Activated CD4-positive, alpha-beta T cell treated with anti-CD3 and anti-CD28 coated beads for 36 hours (primary cell): ENCODE measurements around the gene FAM209A. TPM values are rescaled to one million over a fixed set of nuclear protein-coding genes. Genes with fewer than 3 reads are reported as not detected.
"Not testable (repeated sequence)": the region's sequence is repeated elsewhere in the genome, so short reads cannot be mapped to it uniquely, and the experiment has no call there.

Experiments
- ATAC-seq: fragments of 200-7000 bp; cut with Tn5 transposase; one replicate; pipeline ENCODE4 v1.10.0; 2021; ENCODE audit warnings: mild to moderate bottlenecking, moderate library complexity
- CTCF ChIA-PET: fragments of 350-600 bp; sonication (Branson Sonifier 250); formaldehyde crosslinking; loops from one replicate; lab custom pipeline; 2021; ENCODE audit warnings: antibody characterized with exemption; lab: Charles Lee
- POLR2A ChIA-PET: fragments of 350-600 bp; sonication (Branson Sonifier 250); formaldehyde crosslinking; loops from one replicate; lab custom pipeline; 2021; ENCODE audit warnings: antibody characterized with exemption, inconsistent platforms; lab: Charles Lee
- DNase-seq: peaks from one replicate; pipeline ENCODE4 v3.0.0-alpha.2; 2020
- H3K27ac Mint-ChIP-seq: one replicate; pipeline ENCODE4 v1.8.0; 2021; ENCODE audit warnings: mixed read lengths
- H3K27me3 Mint-ChIP-seq: one replicate; pipeline ENCODE4 v1.8.0; 2021; ENCODE audit warnings: mixed read lengths
- H3K36me3 Mint-ChIP-seq: one replicate; pipeline ENCODE4 v1.8.0; 2021; ENCODE audit warnings: low read depth, mixed read lengths
- H3K4me1 Mint-ChIP-seq: one replicate; pipeline ENCODE4 v1.8.0; 2021; ENCODE audit warnings: mixed read lengths
- H3K4me3 Mint-ChIP-seq: one replicate; pipeline ENCODE4 v1.8.0; 2021; ENCODE audit warnings: mild to moderate bottlenecking, moderate library complexity, mixed read lengths
- H3K9me3 Mint-ChIP-seq: one replicate; pipeline ENCODE4 v1.8.0; 2021; ENCODE audit warnings: low read depth, mixed read lengths
- intact Hi-C, 2 experiments: fragments of 100-400 bp; cut with DNase I in 1 of 2; cut with micrococcal nuclease in 1 of 2; formaldehyde crosslinking; loops; one replicate each; pipeline versions ENCODE4 v1.14.2 to v1.15.1; 2022 to 2024; cut with DNase I, micrococcal nuclease
- total RNA-seq, 2 experiments: library from RNA; stranded (reverse); gene quantifications; one replicate each; pipeline ENCODE4 v1.2.3, GENCODE V29; 2021

The FAM209A gene, protein sequence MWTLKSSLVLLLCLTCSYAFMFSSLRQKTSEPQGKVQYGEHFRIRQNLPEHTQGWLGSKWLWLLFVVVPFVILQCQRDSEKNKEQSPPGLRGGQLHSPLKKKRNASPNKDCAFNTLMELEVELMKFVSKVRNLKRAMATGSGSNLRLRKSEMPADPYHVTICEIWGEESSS
- 1 to 10 TPM in 1 of 2 experiments, under 1 TPM in 1; 0.73 to 1.1 TPM for total RNA-seq

DNA sequence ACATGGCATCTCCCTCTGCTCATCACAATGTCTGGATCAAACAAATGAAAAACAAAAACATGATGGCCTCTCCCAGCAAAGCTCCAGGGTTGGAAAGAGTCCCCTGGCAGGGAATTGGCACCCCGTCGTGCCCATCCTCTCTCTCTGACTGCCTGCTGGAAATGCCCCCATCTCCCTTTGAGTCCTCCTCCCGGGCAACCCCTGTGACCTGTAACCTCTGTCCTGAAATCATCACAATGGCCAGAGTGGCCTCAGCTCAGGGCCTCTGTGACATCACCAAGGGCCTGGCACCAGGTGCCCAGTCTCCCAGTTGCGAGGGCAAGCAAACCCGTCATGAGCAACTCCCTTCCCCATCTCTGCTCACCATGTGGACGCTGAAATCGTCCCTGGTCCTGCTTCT lies at the start of gene FAM209A:
FAM209A (plus strand) TSS at position 301 of the 400 bp plus-strand sequence; CDS start at position 366, 65 bp downstream.
- H3K4me1 Mint-ChIP-seq, DNase-seq, H3K27me3 Mint-ChIP-seq, intact Hi-C loops, POLR2A ChIA-PET, ATAC-seq, H3K4me3 Mint-ChIP-seq, H3K27ac Mint-ChIP-seq, CTCF ChIA-PET, H3K9me3 Mint-ChIP-seq: not testable (repeated sequence)
- peaks cover 23% of the 10 kb centered on the region for H3K36me3 Mint-ChIP-seq

DNA sequence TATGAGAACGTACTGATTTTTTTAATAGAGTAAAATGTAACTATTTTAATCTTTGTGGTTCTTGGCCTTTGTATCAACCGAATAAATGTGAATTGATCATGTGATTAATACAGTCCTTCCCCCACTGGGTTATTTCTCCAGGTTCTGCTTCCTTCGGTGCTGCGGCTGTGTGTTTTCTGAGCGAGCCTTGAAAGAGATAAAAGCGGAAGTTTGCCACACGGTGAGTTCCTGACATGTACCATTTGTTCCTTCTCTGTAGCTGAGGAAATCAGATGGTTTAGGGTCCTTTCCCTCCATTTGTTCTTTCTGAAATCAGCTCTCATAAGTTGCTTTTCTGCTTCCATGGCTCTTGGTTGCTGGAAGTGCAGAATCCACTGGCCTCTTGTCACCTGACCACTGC lies 40.6 kb upstream of the FAM209A start:
- H3K9me3 Mint-ChIP-seq: no peaks in the 10 kb centered on the region
- CTCF ChIA-PET: no interaction called here
- intact Hi-C loops: no loop called here
- ATAC-seq: no peak
- no peaks in the 10 kb centered on the region for H3K27me3 Mint-ChIP-seq
- peaks cover 28% of the 10 kb centered on the region for H3K4me1 Mint-ChIP-seq
- peaks cover 66% of the 10 kb centered on the region for H3K36me3 Mint-ChIP-seq
- DNase-seq: no peak
- H3K27ac Mint-ChIP-seq: peak overlapping the region; percentile 75
- H3K4me3 Mint-ChIP-seq: peak overlapping the region; percentile 15
- POLR2A ChIA-PET: no interaction called here

DNA sequence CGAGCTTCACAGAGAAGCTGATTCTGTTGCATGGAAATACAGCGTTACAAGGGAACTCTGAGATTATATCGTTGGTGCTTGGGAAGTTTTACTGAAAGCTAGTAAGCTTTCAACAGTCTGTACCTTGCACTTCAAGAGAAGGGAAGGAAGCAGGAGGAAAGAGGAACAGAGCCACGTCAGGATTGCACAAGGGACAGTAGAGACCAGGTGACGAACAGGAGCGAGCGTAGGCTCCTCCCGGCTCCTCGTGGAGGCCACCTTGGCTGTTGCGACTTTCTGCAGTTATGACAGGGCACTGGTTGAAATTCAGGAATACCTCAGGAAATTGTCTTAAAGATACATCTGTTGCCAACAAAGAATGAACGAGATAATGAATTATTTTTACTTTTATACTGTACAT lies 37.3 kb upstream of the FAM209A start:
- Mint-ChIP-seq H3K9me3 (no peaks in the 10 kb centered on the region), H3K36me3 (peaks cover 61% of the 10 kb centered on the region), H3K4me1 (peaks cover 26% of the 10 kb centered on the region), H3K27ac (no peak overlapping the region), H3K4me3 (no peak overlapping the region), H3K27me3 (no peaks in the 10 kb centered on the region)
- ChIA-PET CTCF (interaction anchor here (0.6 kb wide), 1 partner anchor 16 kb away, joined by 3 read pairs; no protein-coding TSS in a partner anchor), POLR2A (no interaction called here)
- intact Hi-C loops: no loop called here
- DNase-seq: no peak
- no peak for ATAC-seq

DNA sequence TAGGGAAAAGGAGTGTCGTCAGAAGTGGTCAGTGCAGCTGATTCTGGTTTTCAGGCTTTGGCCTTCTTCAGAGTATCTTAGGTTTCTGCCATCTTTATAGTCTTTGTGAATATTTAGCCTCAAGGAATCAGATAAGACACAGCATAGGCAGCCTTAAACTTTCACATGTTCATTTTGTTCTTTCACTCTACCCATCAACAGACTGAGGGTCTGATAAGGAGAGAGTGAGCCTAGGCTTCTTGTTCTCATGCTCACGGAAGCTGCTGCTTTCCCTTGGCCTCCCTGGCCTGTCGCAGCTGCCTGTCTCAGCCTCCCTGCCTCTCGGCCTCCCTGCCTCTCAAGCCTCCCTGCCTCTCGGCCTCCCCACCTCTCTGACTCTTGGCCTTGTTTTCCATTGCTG lies 36.0 kb upstream of the FAM209A start:
- H3K4me1 Mint-ChIP-seq: peaks cover 16% of the 10 kb centered on the region
- no peaks in the 10 kb centered on the region for H3K9me3 Mint-ChIP-seq
- POLR2A ChIA-PET: no interaction called here
- intact Hi-C loops: no loop called here
- H3K36me3 Mint-ChIP-seq: peaks cover 58% of the 10 kb centered on the region
- H3K4me3 Mint-ChIP-seq: no peak overlapping the region
- CTCF ChIA-PET: no interaction called here
- no peaks in the 10 kb centered on the region for H3K27me3 Mint-ChIP-seq
- no peak overlapping the region for H3K27ac Mint-ChIP-seq
- ATAC-seq (no peak), DNase-seq (no peak)

DNA sequence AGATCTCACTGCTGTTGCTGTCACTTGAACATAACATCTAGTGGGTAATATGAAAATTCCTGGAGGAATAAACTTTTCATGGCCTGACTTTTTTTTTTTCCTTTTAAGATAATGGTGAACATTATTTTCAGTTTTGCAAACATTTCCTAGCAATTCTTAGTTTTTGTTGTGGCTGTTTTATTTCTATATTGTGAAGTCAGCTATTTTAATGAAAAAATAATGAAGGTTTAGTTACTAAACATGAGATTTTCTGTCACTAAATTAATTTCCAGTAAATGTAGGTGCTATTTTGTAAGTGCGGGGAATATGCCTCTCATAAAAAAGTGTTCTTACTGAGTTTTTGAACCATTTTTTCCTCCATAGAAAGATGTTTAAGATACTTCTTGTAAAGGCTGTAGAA lies 23.4 kb upstream of the FAM209A start:
- no peak for ATAC-seq
- peaks cover 22% of the 10 kb centered on the region for H3K36me3 Mint-ChIP-seq
- ChIA-PET CTCF (interaction anchor here (0.6 to 0.7 kb wide), 3 partner anchors 41 to 264 kb away, joined by 3 to 9 read pairs (median 3); no protein-coding TSS in a partner anchor), POLR2A (no interaction called here)
- no peaks in the 10 kb centered on the region for H3K9me3 Mint-ChIP-seq
- H3K27me3 Mint-ChIP-seq: no peaks in the 10 kb centered on the region
- no peak for DNase-seq
- H3K4me1 Mint-ChIP-seq: peaks cover 19% of the 10 kb centered on the region
- no peak overlapping the region for H3K27ac Mint-ChIP-seq
- H3K4me3 Mint-ChIP-seq: no peak overlapping the region
- intact Hi-C loops: no loop called here

DNA sequence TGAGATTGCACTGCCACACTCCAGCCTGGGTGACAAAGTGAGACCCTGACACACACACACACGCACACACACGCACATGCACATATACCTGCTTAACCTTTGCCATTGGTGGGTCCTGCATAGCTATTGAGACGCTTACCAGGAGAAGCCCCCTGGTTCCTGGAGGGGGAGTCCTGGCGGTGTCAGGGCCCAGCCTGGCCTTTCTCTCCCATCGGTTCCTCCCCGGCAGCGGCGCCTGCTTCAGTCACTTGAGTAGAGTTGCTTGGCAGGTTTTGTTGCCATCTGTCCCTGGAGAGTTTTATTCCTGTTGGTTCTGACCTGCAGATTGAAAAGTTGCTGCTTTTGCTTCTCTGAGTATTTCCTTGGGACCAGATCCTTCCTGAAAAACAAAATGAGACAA lies 20.6 kb upstream of the FAM209A start:
- ATAC-seq (no peak), DNase-seq (no peak)
- intact Hi-C loops: loop anchor here in 1 of 2 experiments (1.0 kb wide), 1 partner anchor 105 kb away; no protein-coding TSS in a partner anchor
- Mint-ChIP-seq H3K9me3 (no peaks in the 10 kb centered on the region), H3K4me1 (peaks cover 21% of the 10 kb centered on the region), H3K4me3 (no peak overlapping the region), H3K27ac (peak overlapping the region; percentile 12), H3K27me3 (no peaks in the 10 kb centered on the region), H3K36me3 (peaks cover 8% of the 10 kb centered on the region)
- POLR2A ChIA-PET: no interaction called here
- CTCF ChIA-PET: interaction anchor here (0.6 to 2.1 kb wide), 5 partner anchors 10 to 46 kb away, joined by 3 to 8 read pairs (median 5); no protein-coding TSS in a partner anchor

DNA sequence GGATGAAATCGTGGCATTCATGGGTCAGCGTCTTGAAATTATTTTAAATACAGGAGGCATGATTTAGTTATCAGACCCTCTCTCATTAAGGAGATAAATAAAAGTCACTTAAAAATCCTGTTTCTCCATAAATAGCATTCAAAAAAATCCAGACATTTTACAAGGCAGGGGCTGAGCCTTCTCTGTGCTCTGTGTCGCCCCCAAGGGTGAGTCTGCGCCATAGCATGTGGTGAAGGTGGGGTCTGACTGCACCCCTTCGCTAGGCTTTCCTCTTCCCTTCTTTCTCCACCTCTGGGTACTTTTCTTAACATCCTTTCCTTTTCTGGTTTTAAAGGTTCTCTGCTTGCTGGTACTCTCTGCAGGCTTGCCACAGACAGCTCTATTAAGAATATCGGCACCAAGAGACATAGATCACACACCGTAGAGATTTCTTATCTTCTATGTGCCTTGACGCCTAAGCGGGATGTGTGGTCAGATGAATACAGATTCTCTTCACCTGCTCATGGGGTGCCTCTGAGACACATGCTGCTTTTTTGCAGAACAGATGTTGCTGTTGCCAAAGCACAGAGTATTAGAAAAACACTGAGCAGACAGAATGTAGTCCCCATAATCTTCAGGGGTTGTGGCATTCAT lies 20.1 kb upstream of the FAM209A start:
- Mint-ChIP-seq H3K27me3 (no peaks in the 10 kb centered on the region), H3K27ac (peak overlapping the region; percentile 12), H3K9me3 (no peaks in the 10 kb centered on the region), H3K36me3 (peaks cover 8% of the 10 kb centered on the region), H3K4me3 (no peak overlapping the region), H3K4me1 (peaks cover 24% of the 10 kb centered on the region)
- ChIA-PET POLR2A (no interaction called here), CTCF (interaction anchor here (0.7 to 1.6 kb wide), 3 partner anchors 10 to 93 kb away, joined by 3 to 5 read pairs (median 4); no protein-coding TSS in a partner anchor)
- ATAC-seq (peak; percentile 95), DNase-seq (peak; percentile 56)
- intact Hi-C loops: loop anchor here in 1 of 2 experiments (1.0 kb wide), 1 partner anchor 105 kb away; no protein-coding TSS in a partner anchor

DNA sequence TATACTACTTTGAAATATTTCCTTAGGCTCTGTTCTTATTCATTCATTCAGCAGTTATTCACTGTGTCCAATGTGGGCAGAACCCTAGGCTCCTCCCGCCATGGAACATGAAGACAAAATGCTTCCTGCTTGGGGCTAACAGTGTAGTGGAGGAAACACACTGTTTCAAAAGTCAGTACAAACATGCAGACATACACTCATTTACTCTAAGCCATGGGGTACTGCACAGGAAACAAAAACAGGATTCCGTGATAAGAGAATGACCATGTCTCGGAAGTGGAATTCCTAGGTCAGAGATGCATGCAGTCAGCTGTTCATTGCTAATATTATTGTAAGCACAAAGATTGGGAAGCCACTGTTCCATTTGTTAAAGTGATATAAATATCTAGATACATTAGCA lies 18.4 kb upstream of the FAM209A start:
- H3K27me3 Mint-ChIP-seq: no peaks in the 10 kb centered on the region
- peaks cover 4% of the 10 kb centered on the region for H3K36me3 Mint-ChIP-seq
- ChIA-PET POLR2A (no interaction called here), CTCF (interaction anchor here (1.0 to 1.6 kb wide), 2 partner anchors 9 to 44 kb away, joined by 4 read pairs; no protein-coding TSS in a partner anchor)
- ATAC-seq (no peak), DNase-seq (no peak)
- H3K9me3 Mint-ChIP-seq: no peaks in the 10 kb centered on the region
- peaks cover 24% of the 10 kb centered on the region for H3K4me1 Mint-ChIP-seq
- no peak overlapping the region for H3K27ac Mint-ChIP-seq
- intact Hi-C loops: no loop called here
- no peak overlapping the region for H3K4me3 Mint-ChIP-seq

DNA sequence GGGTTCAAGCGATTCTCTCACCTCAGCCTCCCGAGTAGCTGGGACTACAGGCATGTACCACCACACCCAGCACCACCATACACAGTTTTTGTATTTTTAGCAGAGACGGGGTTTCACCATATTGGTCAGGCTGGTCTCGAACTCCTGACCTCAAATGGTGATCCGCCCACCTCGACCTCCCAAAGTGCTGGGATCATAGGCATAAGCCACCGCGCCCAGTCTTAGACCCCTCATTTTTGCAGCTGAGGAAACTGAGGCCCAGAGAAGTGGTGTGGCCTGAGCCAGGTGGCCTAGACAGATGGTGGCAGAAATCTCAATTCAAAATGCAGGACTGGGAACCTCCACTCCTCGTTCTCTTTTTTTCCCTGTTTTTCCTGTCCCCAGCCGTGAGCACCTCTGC lies 12.6 kb upstream of the FAM209A start:
- H3K27ac Mint-ChIP-seq: no peak overlapping the region
- peaks cover 4% of the 10 kb centered on the region for H3K4me1 Mint-ChIP-seq
- DNase-seq: no peak
- H3K36me3 Mint-ChIP-seq: peaks cover 27% of the 10 kb centered on the region
- no peaks in the 10 kb centered on the region for H3K9me3 Mint-ChIP-seq
- intact Hi-C loops: no loop called here
- H3K4me3 Mint-ChIP-seq: no peak overlapping the region
- ChIA-PET CTCF (interaction anchor here (0.6 kb wide), 1 partner anchor 382 kb away, joined by 3 read pairs; no protein-coding TSS in a partner anchor), POLR2A (no interaction called here)
- no peaks in the 10 kb centered on the region for H3K27me3 Mint-ChIP-seq
- ATAC-seq: no peak

DNA sequence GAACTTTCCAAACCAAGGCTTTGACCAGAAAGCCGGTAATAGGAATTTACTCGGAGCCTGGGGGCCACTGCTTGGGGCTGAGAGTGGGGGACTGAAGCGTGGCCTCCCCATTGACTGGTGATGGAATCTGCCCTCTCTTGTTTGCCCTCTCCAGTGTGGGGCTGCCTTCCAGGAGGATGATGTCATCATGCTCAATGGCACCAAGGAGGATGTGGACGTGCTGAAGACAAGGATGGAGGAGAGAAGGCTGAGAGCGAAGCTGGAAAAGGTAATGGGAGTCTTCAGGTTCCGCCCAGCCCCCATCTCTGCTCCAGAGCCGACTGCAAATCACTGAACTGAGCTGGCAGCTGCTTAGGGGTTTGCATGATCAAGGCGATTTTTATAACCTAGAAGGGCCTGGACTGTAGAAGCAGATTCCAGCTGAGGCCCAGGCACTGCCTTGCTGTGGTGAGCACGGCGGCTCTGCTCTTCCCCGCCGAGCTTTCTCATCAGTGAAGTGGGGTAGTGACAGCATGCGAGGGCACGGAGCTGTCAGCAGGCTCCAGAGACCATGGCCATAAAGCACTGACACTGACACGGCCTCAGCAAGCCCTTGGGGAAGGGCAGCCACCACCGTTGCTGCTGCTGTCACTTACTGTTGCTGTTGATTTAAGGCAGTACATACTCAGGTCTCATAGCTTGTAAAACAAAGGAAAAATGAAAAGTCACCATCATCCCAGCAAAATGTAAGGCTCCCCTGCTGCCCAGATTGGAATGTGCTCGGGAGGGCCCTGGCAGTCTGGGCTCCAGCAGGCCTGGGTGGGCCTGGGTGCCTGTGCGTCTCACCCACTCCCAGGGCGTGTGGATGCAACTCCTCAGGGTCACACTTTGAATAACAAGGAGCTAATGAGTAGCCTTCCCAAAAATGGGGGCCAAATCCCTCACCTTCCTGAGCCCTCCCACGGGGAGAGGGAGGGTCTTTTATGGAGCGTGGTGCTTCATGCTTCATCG lies 11.1 kb upstream of the FAM209A start:
- no peak for ATAC-seq
- H3K27me3 Mint-ChIP-seq: no peaks in the 10 kb centered on the region
- H3K36me3 Mint-ChIP-seq: peaks cover 42% of the 10 kb centered on the region
- H3K9me3 Mint-ChIP-seq: no peaks in the 10 kb centered on the region
- CTCF ChIA-PET: interaction anchor here (0.6 to 2.3 kb wide), 4 partner anchors 10 to 115 kb away, joined by 3 to 7 read pairs (median 4); no protein-coding TSS in a partner anchor
- DNase-seq: no peak
- POLR2A ChIA-PET: no interaction called here
- H3K4me3 Mint-ChIP-seq: no peak overlapping the region
- H3K27ac Mint-ChIP-seq: no peak overlapping the region
- H3K4me1 Mint-ChIP-seq: peaks cover 4% of the 10 kb centered on the region
- intact Hi-C loops: no loop called here

DNA sequence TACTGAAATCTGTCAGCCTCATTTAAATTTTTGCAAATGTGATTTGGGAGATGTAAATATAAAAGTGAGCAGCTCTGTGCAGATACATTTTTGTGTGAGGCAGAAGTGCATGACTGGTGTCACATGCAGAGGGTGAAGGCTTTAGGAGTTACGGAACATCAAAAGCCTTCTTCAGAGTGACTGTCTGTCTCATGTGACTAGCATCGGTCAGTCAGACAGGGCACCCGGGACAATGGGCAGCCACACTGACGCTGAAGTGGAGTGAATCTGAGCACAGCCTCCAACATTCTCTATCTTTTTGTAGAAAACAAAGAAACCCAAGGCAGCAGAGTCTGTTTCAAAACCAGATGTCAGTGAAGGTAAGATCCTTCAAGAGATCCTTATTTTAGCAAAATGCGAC lies 7.9 kb upstream of the FAM209A start:
- Mint-ChIP-seq H3K27me3 (no peaks in the 10 kb centered on the region), H3K4me3 (no peak overlapping the region), H3K4me1 (no peaks in the 10 kb centered on the region), H3K36me3 (peaks cover 74% of the 10 kb centered on the region), H3K27ac (no peak overlapping the region), H3K9me3 (peaks cover 13% of the 10 kb centered on the region)
- ChIA-PET POLR2A (no interaction called here), CTCF (interaction anchor here (0.5 to 1.9 kb wide), 2 partner anchors 14 to 101 kb away, joined by 3 to 5 read pairs; no protein-coding TSS in a partner anchor)
- ATAC-seq (no peak), DNase-seq (no peak)
- intact Hi-C loops: loop anchor here (1.0 kb wide), 1 partner anchor 116 kb away; no protein-coding TSS in a partner anchor
